IPS-NIHi11 (cell line): ENCODE data around the gene STARD10.
"Not testable (repeated sequence)": the region's sequence is repeated elsewhere in the genome, so short reads cannot be mapped to it uniquely, and the experiment has no call there.

Source experiments
- DNase-seq: peaks from one replicate; pipeline ENCODE4 v3.0.0; 2012; ENCODE audit warnings: mixed read lengths, low spot score

STARD10 gene, protein sequence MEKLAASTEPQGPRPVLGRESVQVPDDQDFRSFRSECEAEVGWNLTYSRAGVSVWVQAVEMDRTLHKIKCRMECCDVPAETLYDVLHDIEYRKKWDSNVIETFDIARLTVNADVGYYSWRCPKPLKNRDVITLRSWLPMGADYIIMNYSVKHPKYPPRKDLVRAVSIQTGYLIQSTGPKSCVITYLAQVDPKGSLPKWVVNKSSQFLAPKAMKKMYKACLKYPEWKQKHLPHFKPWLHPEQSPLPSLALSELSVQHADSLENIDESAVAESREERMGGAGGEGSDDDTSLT

DNA sequence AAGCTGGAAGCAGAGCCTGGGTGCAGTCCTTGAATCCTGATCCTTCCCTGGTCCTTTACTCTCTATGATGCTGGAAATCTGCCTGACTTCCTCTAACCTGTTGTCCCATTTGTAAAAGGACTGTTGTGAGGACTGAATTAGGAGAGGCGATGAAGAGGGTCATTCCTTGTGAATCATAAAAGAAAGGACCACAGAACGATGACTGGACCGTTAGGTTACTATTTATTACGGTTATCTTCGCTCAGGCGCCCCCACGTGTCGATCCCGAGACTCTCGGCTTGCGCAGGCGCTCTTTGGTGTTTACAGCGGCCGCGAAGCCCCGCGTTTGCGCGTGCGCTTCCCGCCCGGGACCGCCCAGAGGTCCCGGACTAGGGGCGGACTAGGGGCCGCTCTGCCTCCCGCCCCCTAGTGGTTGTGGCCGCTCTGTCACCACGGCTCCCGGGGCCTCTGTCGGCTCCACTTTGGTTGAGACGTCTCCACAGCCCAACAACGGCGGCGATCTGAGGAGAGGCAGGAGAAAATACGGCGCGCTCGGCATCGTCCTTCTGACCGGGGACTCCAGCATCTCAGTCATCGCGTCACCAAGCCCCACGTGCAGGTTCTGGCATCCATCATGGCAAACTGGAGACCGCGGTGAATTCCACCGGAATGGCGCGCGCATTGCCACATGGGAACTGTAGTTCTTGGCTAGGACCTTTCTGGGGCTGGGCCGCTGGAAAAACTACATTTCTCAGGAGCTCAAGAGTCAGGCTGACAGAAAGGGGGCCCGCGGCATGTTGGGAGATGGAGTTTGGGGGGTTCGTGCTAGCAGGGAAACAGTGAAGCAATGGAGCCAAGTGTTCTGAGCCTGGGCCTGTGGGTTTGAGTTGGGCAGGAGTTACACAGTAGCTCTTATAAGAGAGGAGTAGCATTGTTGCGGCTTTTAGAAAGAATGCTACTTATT lies at the start of gene STARD10:
Gene STARD10 (minus strand): TSS at position 623 of the 943 bp plus-strand sequence. CDS start 12,866 bp downstream, outside the sequence.
- peak; percentile 97 for DNase-seq

DNA sequence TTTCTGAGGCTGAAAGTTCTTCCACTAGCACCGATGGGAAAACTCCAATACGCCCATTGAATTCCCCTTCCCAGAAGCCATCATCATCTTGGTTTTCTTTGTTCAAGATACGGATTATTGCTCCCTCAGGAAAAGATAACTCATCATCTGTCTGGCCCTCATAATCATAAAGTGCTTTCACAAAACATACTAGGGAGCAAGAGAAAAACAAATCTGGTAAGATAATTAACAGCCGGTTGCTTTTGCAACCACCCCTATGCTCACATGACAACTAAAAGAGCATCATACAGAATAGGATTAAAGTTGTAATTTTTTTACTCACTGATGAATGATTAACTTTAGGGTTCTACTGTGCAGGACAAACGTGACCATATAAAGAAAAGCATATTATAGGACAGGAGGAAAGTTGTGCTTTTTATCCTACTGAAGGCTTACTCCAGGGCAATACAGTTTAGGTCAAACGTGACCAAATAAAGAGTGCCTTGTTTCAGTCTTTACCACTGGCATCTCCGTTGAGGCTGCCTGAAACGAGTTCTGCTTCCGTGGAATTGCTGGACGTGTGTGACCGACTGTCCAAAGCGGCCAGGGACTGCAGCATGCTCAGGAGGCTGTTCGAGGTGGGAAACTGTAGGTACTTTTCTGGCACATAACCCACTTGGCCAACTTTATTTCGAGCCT lies 48.9 kb upstream of the STARD10 start:
- DNase-seq = no peak

DNA sequence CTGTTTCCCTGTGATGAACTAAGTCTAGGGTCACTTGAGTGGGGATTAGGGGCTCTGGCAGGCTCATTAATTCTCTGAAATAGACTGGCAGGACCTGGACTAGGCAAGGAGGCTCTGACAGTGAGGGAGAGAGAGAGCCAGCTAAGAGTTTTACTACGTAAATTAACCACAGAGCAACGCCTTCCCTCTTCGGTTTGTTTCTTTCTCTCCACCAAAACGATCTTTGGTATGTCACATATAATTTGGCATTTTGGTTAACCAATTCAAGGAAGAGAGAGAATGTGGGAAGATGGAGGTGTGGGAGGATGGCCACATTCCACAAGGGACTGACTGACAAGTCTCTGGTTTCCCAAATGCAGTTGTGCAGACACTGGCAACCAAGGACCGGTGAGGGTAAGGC lies 48.3 kb upstream of the STARD10 start:
- DNase-seq = no peak

DNA sequence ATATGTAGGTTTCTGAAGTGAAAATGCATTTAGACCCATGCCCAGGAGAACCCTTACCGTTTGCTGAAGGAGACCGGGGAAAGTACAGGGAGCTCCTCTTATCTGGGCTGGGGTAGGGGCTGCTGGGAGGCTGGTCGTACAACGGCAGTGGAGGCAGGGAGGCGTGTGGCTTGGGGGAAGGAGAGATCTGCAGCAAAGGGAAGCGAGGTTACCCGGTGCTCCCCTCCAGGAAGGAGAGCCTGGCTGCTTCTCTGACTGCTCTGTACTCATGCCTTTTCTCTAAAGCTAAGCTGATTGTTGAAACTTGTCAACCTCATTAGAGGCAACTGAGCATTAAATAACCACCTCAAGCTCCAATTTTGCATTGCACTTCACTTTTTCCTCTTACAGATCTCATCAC lies 47.5 kb upstream of the STARD10 start:
- no peak for DNase-seq

DNA sequence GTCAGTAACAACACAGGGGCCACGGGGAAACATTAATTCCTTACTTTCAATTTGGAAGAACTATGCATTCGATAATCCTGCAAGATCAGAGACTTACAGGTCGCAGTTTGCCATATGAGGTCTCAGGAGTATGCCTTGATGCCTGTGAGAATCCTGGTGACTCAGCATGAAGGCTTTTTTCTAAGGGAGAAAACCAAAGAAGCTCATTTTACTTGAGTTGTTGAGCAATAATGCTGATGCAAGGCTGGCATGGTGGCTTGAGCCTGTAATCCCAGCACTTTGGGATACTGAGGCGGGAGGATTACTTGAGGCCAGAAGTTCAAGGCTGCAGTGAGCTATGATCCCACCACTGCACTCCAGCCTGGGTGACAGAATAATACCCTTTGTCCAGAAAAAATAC lies 46.9 kb upstream of the STARD10 start:
- DNase-seq = no peak

DNA sequence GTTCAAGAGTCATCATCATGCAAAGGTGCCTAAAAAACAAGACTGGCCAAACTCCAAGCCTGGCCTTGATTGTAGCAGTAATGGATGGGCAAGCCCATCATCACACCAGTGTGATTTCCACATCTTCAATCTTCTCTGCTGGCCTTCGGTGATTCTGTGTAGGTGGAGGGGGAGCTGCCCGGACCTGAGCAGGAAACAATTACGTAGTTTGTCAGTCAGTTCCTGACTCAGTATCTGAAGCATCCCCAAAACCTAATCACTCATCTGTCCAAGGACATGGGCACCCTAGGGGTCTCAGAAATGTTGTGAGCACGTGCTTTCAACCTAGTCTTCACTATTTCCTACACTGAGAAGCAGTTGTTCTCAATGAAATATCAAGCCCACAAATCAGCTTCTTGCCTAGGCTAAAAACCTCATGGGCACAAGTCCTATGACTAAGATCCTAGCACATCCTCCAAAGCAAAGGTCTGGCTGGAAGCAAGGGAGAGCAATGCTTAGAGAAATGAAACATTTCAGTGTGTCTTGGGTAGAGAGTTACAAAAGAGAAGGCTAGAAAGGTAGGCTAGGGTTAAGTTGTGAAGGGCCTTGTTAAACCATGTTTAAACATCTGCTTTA lies 45.0 kb upstream of the STARD10 start:
- DNase-seq = no peak

DNA sequence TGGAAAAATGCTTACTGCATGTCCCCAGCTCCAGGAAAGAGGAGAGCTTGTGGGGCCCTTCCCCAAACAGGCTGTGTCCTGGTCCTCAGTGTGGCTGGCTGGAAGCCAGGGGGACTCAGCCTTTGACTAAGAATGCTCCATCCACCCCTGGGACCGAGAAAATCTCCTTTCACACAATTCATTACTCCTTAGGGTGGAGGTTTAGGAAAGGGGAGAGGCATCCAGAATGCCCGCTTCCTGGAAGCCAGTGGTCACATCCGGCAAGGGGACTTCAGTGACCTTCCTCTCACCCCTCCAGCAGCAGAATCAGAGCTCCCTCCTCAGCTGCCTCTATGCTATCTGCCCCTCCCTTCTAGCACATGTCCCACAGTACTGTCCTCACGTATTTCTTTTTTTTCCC lies 42.3 kb upstream of the STARD10 start:
- no peak for DNase-seq

DNA sequence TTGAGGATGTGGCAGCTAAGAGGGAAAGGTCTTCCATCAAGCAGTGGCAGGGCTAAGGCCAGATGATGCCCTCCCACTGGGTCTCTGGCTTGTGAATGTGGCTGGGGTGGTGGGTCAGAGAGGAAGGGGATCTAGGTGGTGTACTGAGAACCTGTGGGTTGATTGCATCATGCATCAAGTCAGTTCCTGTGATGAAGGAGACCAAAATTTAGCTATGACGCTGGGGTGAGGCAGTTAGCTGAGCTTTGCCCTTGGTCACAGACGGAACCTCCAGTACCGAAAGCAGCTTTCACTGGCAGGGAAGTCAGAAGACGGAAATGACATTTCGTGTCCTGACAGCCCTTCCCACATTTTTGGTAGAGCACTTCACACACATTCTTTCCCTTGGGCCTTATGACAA lies 41.1 kb upstream of the STARD10 start:
- no peak for DNase-seq

DNA sequence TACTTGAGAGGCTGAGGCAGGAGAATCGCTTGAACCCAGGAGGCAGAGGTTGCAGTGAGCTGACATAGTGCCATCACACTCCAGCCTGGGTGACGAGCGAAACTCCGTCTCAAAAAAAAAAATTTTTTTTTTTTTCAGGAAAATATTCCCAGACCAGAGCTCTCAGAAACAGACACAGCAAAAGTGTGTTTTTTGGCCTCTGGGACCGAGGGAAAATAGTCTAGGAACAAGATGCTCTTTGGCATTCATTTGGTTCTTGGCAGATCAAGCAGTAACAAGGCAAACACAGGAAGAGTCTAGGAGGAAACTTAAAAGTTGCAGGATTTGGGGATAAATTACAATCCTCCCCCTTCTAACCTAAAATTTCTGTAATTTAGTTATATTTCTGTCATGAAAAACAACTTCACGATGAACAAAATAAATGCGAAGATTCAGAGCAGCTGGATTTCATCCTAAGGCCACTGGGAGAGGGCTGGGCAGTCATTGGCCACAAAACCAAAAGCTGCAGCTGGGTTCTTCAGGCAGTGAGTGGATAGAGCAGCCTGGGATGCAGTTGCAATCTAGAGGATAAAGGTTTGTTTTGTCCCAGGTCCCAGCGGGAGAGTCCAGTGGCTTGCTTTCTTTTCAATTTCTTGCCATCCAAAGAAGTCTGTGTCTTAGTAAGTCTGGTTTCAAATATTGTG lies 40.1 kb upstream of the STARD10 start:
- no peak for DNase-seq

DNA sequence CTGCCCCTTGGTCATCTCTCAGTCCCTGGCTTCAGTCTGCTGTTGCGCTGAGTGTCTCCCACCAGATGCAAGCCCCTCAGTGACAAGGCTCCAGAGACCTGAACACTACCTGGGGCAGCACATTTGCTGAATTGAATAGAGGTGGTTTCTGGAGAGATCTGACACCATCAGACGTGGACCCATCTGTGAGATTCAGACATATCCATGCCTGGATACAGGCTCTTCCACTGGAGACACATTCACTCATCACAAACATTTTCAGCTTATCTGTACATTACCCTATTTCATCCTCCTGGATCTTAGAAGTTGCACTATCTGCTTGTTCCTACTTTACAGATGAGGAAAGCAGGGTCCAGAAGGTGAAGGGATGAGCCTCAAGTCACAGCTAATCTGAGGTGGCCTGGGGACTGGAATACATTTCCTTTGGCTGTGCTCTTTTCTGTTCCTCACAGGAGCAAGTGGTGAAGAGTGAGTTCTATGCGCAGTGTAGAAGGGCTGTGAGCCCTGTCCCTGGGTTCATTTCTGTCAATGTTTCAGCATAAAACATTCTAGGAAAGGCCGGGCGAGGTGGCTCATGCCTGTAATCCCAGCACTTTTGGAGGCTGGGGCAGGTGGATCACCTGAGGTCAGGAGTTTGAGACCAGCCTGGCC lies 39.4 kb upstream of the STARD10 start:
- no peak for DNase-seq

DNA sequence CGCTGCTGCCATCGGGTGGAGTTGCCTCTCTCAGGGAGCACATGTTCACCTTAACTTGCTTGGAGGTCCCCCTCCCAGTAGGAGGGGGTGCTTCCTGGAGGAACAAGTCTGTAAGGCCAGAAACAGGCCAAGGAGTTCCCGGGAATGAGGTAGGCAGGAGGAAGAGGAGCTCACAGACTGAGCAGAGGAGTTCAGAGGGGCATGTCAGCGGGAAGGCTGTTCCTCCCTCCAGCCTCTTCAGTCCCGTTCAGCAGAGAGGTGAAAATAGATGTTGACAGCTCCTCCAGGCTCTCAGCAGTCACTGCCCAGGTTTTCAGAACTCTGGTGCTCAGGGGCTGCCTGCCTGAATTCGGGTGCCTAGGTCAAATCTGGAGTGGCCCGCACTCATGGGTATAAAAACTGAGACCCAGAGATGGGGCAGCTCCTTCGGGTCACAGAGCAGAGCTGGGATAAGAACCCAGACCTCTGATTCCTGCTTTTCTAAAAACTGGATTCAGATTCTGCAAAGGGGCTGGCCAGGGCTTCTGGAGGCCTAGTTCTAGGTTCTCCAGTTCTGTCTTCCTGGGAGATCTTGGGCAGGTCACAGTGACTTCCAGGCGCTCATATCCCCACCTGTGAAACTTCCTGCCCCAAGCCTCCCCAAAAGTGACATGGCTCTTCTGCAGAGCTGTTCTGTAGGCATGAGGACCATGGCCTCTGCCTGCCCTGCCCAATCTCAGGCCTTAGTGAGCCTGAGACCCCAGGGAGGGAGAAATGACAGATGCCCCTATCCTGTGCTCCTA lies 38.6 kb upstream of the STARD10 start:
- no peak for DNase-seq

DNA sequence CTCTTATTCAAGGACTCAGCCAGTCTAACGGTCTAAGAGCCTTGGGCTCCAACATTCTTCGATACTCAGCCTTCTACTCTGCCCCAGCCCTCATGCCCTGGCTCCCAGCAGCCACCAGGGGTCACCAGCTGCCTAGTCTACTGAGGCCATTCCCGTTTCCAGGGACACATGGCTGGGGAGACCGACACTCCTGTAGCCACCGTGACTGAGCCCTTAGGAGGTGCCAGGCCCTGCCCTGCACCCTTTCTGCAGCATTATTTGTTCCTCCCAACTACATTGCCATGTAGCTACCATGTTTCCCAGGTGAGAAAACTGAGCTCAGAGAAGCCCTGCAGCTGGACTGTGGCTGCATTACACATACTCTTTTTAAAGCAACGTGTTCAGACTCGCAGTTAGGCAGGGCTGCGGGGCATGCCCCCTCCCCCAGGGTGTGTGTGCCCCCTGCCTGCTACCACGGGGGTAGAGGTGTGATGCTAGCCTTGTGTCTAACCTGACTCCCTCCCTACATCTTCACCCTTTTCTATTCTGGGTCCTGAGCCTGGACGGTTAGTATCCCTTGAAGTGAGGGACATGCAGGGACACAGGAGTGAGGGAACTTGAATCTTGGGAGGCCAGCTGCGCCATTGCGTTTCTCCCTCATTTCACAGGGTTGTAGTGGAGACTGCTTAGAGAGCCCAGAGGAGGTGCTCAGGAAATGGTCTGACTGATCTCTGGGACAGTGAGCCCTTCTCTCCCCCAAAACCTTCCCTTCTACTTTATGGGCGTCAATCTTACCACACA lies 37.9 kb upstream of the STARD10 start:
- peak; percentile 81 for DNase-seq

DNA sequence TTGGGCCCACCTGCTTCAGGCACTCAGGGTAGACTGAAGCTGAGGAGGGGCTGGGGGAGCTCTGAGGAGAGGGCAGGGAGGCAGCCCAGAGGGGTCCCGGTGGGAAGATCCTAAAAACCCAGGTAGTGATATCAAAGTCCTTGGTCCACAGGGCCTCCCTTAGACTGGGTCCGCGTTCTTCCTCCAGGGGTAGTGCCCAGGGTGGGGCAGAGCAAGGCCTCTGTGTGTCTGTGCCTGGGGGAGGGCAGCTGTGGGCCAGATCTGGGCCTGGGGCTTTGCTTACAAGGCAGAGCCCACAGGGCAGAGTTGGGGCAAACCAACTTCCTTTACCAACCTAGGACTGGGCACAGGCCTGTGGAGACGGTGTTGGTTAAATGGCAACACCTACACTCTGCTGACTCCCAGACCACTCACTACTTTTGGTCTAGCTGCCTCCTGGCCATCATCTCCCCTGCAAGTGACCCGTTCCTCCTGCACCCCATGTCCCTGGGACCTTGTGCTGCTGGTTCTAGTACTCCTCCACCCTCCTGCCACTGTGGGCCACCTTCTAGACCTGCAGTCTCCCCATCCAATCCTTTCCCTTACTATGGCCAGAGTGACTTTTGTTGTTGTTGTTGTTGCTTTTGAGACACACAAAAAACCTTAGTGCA lies 36.2 kb upstream of the STARD10 start:
- no peak for DNase-seq

DNA sequence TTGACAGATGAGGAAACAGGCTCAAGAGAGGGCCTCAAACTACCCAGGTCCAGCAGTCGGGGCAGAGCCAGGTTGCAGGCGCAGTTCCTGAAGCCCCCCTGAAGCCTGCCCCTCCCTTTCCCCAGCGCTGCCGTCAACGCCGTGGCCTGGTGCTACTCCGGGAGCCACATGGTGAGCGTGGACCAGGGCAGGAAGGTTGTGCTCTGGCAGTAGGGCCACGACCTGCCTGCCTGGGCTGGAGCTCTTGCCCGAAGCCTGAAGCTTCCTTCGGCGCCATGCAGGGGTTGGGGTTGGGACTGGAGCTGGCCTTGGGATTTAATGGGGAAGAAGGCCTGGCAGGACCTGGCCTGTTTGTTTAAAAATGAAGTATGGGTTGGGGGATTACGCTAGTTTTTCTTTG lies 35.3 kb upstream of the STARD10 start:
- DNase-seq = no peak

DNA sequence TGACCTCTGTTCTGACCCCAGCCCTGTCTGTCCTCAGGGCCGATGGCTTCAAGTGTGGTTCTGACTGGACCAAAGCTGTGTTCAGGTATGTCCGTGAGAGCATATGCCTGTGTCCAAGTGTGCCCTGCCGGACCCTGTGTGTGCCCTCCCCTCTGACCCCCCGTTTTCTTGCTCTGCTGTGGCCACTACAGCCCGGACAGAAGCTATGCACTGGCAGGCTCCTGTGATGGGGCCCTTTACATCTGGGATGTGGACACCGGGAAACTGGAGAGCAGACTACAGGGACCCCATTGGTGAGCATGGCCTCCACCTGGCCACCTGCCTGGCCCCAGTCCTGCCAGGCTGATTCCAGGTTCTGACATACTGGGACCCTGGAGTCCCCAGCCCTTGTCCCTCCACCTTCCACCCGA lies 34.9 kb upstream of the STARD10 start:
- DNase-seq = no peak

DNA sequence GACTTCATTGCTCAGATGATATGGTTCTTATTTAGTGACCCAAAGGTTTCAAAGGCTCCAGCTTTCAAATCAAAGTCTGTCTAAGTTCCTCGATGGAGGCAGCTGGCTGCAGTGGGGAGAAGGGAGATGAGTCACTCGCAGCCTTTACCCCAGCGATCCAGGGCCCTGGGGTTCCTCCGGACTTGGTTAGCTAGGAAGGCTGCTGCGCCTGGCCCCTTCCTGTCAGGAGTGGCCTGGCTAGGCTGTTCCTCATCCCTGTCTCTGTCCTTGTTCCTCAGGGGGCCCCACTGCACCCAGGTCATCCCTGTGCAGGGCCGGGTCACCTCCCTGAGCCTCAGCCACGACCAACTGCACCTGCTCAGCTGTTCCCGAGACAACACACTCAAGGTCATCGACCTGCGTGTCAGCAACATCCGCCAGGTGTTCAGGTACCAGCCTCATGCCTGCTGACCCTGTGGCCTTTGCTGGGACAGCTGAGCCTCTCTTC lies 34.3 kb upstream of the STARD10 start:
- no peak for DNase-seq

DNA sequence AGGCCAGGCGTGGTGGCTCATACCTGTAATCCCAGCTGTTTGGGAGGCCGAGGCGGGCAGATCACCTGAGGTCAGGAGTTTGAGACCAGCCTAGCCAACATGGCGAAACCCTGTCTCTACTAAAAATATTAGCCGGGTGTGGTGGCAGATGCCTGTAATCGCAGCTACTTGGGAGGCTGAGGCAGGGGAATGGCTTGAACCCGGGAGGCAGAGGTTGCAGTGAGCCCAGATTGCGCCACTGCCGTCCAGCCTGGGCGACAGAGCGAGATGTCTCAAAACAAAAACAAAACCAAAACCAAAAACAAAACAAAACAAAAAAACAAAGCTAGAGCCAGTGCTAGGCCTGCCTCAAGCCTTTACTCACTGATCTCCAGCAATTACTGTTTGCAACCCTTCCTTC lies 33.8 kb upstream of the STARD10 start:
- DNase-seq = not testable (repeated sequence)

DNA sequence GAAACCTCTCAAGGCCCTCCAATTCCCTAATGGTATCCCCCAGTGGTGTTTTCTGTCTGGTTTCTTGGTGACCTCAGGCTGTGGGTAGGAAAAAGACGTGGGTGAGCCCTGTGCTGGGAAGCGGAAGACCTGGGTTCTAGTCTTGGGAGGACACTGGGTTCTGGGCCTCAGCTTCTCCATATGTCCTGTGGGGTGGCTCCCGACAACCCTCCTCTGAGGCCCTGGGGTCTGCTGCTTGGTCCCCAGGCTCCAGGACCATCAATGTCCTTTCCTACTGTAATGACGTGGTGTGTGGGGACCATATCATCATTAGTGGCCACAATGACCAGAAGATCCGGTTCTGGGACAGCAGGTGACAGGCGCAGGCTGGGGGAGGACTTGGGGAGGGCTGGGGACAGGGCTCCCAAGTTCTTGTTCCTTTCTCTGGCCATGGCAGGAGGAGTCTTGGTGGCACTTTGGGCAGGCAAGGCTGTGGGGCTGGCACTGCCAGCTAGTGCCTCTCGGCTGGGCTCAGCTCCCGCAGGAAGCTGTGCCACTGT lies 33.2 kb upstream of the STARD10 start:
- DNase-seq = no peak
